ENCODE results near the gene NTRK3.

Gene NTRK3

DNA sequence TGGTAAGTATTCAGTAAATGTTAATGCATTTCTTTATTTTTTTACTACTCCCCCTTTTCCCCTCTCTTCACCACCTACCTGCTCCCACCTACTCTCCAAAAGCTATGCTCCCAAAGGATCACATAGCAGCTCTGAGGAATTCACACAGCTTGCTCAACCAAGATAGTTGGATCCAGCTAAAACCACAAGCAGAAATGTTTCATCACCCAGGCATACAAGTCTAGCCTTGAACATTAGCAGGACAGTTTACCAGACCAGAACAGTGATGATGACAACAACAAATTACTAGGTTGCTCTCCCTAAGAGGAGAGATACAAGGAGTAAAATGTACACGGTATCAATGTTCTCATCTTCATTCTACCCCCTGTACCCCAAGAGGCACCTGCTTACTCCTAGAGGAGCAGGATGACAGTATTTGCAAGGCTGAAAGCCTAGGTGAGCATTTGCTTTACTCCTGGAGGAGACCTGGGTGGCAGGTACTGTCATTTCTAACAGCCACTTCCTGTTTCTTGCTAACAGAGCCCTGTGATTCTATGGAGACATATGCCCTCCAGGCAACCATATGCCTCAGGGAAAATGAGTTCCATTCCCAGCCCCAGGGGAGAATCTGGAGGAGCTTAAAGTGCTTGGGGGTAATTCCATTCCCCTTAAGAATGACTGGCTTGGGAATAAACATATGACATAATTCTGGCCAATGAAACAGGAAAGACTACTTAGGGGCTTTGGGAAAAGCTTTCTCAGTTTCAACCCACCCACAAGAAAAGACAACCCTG lies 237.5 kb downstream of the NTRK3 start:
- H4K20me1 ChIP-seq (ENCODE audit: insufficient read depth, low read length): no peaks in the 10 kb centered on the region
- H2AFZ ChIP-seq (ENCODE audit: low read depth, low read length): no peak overlapping the region
- TF ChIP-seq EZH2phosphoT487 (IDR thresholded peaks at IDR 0.05; ENCODE audit: low read depth): no peak
- TF ChIP-seq, protein P1, sequence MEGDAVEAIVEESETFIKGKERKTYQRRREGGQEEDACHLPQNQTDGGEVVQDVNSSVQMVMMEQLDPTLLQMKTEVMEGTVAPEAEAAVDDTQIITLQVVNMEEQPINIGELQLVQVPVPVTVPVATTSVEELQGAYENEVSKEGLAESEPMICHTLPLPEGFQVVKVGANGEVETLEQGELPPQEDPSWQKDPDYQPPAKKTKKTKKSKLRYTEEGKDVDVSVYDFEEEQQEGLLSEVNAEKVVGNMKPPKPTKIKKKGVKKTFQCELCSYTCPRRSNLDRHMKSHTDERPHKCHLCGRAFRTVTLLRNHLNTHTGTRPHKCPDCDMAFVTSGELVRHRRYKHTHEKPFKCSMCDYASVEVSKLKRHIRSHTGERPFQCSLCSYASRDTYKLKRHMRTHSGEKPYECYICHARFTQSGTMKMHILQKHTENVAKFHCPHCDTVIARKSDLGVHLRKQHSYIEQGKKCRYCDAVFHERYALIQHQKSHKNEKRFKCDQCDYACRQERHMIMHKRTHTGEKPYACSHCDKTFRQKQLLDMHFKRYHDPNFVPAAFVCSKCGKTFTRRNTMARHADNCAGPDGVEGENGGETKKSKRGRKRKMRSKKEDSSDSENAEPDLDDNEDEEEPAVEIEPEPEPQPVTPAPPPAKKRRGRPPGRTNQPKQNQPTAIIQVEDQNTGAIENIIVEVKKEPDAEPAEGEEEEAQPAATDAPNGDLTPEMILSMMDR (IDR thresholded peaks at IDR 0.05; ENCODE audit: low read depth, low read length): no peak
- no peak overlapping the region for H3K27ac ChIP-seq (ENCODE audit: low read length)
- no peaks in the 10 kb centered on the region for H3K9me3 ChIP-seq (ENCODE audit: insufficient read depth, low read length)
- H3K27me3 ChIP-seq (ENCODE audit: low read depth, low read length): peaks cover 23% of the 10 kb centered on the region
- H3K79me2 ChIP-seq (ENCODE audit: low read length): no peaks in the 10 kb centered on the region
- no peak overlapping the region for H3K4me3 ChIP-seq (ENCODE audit: low read length)
- no peak overlapping the region for H3K4me2 ChIP-seq (ENCODE audit: low read length)
- H3K36me3 ChIP-seq (replicated peaks; ENCODE audit: low read depth, low read length): no peaks in the 10 kb centered on the region
- H3K4me1 ChIP-seq (ENCODE audit: low read length): no peaks in the 10 kb centered on the region
- H3K9ac ChIP-seq (ENCODE audit: low read length): no peak overlapping the region

DNA sequence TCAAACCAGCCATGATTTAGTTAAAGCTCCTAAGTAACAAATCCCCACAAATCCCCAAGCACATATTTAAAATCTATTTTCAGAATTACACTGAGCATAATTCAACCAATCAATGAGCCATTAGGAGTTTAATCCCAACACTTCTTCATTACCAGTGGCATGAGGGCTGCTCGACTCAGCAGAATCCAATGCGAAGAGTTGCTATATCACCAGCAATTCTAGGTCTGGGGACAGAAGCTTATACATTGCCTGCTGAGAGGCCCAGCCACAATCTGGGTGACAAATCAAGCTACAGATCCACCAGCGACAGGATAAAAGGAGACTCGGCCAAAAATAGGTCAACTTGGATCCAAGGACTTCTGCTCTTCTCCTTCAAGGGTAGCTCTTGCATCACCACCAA lies 238.8 kb downstream of the NTRK3 start:
- TF ChIP-seq EZH2phosphoT487 (IDR thresholded peaks at IDR 0.05; ENCODE audit: low read depth): no peak
- TF ChIP-seq, protein P1 (IDR thresholded peaks at IDR 0.05; ENCODE audit: low read depth, low read length): no peak
- H3K4me3 ChIP-seq (ENCODE audit: low read length): no peak overlapping the region
- no peak overlapping the region for H3K9ac ChIP-seq (ENCODE audit: low read length)
- H3K36me3 ChIP-seq (replicated peaks; ENCODE audit: low read depth, low read length): no peaks in the 10 kb centered on the region
- no peaks in the 10 kb centered on the region for H3K9me3 ChIP-seq (ENCODE audit: insufficient read depth, low read length)
- no peak overlapping the region for H3K27ac ChIP-seq (ENCODE audit: low read length)
- H3K4me1 ChIP-seq (ENCODE audit: low read length): no peaks in the 10 kb centered on the region
- peaks cover 25% of the 10 kb centered on the region for H3K27me3 ChIP-seq (ENCODE audit: low read depth, low read length)
- H3K4me2 ChIP-seq (ENCODE audit: low read length): no peak overlapping the region
- no peaks in the 10 kb centered on the region for H4K20me1 ChIP-seq (ENCODE audit: insufficient read depth, low read length)
- H2AFZ ChIP-seq (ENCODE audit: low read depth, low read length): no peak overlapping the region
- no peaks in the 10 kb centered on the region for H3K79me2 ChIP-seq (ENCODE audit: low read length)

DNA sequence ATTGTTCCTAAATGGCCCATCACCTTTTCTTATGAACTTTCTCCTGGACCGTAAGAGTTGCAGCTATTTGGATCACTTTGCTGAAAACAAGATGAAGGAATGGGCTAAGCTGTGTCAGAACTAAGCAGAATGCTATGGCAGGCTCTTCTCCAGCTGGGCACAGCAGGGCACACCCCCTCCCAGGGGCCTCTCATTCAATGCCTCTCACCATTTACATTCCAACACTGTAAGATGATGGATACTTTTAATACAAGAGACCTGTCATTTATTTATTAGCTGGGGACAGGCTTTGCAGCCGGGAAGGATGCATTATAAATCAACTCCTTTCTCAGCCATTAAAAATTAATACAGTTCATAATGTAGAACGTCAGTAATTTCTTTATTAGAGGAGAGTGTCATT lies 240.1 kb downstream of the NTRK3 start:
- Histone ChIP-seq H3K36me3 (replicated peaks; ENCODE audit: low read depth, low read length) (no peaks in the 10 kb centered on the region), H3K27me3 (ENCODE audit: low read depth, low read length) (peaks cover 20% of the 10 kb centered on the region), H3K9ac (ENCODE audit: low read length) (no peak overlapping the region), H2AFZ (ENCODE audit: low read depth, low read length) (no peak overlapping the region), H3K27ac (ENCODE audit: low read length) (no peak overlapping the region), H3K4me3 (ENCODE audit: low read length) (no peak overlapping the region), H3K4me1 (ENCODE audit: low read length) (no peaks in the 10 kb centered on the region), H3K4me2 (ENCODE audit: low read length) (no peak overlapping the region), H3K79me2 (ENCODE audit: low read length) (no peaks in the 10 kb centered on the region), H3K9me3 (ENCODE audit: insufficient read depth, low read length) (no peaks in the 10 kb centered on the region), H4K20me1 (ENCODE audit: insufficient read depth, low read length) (no peaks in the 10 kb centered on the region)
- TF ChIP-seq, protein P1 (IDR thresholded peaks at IDR 0.05; ENCODE audit: low read depth, low read length): no peak
- TF ChIP-seq EZH2phosphoT487 (IDR thresholded peaks at IDR 0.05; ENCODE audit: low read depth): no peak

DNA sequence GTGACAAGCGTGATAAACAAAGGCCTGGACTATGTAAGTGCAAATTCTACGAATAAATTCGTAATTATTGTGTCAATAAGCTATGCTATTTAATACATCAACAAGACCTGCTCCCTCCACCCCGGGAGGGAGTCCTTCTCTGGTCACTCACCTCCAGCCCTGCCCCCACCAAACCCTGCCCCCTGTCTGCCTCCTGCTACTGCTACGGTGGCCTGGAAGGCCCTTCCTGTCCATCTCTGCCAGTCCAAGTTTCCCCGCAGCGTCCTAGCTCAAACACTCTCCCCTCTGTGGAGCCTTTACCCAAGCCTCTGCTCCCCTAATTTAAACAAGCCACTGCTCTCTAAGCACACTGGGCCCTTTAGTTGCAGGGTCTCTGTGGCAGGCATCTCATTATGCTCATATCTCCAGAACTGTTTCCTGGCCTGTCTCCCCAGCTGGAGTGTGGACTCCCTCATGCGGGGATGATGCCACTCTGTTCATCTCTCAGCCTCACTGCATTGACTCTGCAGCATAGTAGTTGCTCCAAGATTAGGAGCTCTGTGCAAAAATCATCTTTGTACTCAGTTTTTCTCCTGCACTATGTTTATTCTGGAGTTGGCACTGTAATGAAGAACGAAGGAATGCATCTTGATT lies 241.2 kb downstream of the NTRK3 start:
- TF ChIP-seq, protein P1 (IDR thresholded peaks at IDR 0.05; ENCODE audit: low read depth, low read length): no peak
- no peak for TF ChIP-seq EZH2phosphoT487 (IDR thresholded peaks at IDR 0.05; ENCODE audit: low read depth)
- no peak overlapping the region for H3K27ac ChIP-seq (ENCODE audit: low read length)
- no peaks in the 10 kb centered on the region for H3K36me3 ChIP-seq (replicated peaks; ENCODE audit: low read depth, low read length)
- H3K4me3 ChIP-seq (ENCODE audit: low read length): no peak overlapping the region
- no peaks in the 10 kb centered on the region for H3K4me1 ChIP-seq (ENCODE audit: low read length)
- no peaks in the 10 kb centered on the region for H4K20me1 ChIP-seq (ENCODE audit: insufficient read depth, low read length)
- H3K27me3 ChIP-seq (ENCODE audit: low read depth, low read length): peaks cover 24% of the 10 kb centered on the region
- H3K4me2 ChIP-seq (ENCODE audit: low read length): no peak overlapping the region
- no peak overlapping the region for H2AFZ ChIP-seq (ENCODE audit: low read depth, low read length)
- no peak overlapping the region for H3K9ac ChIP-seq (ENCODE audit: low read length)
- no peaks in the 10 kb centered on the region for H3K9me3 ChIP-seq (ENCODE audit: insufficient read depth, low read length)
- H3K79me2 ChIP-seq (ENCODE audit: low read length): no peaks in the 10 kb centered on the region
